HepG2 (cell line): ENCODE results near the gene ELOVL2. TPM values are rescaled to one million over a fixed set of nuclear protein-coding genes. Genes with fewer than 3 reads are reported as not detected.

Source experiments
- ARID5B ChIP-seq: IDR thresholded peaks from 2 replicates; pipeline ENCODE4 v1.4.0; 2020; ENCODE audit warnings: mild to moderate bottlenecking, missing genetic modification reagents
- CENPX ChIP-seq: sonication (generic); formaldehyde crosslinking; IDR thresholded peaks from 2 replicates; pipeline ENCODE4 v1.9.0; 2021; ENCODE audit warnings: mild to moderate bottlenecking, missing genetic modification reagents, moderate library complexity
- ELF3 ChIP-seq: IDR thresholded peaks from 2 replicates; pipeline ENCODE4 v1.6.1; 2016; ENCODE audit warnings: missing genetic modification reagents, missing compliant biosample characterization
- MAX ChIP-seq: IDR thresholded peaks from 2 replicates; pipeline ENCODE4 v1.6.1; 2012; ENCODE audit warnings: inconsistent platforms
- MED8 ChIP-seq: sonication (generic); formaldehyde crosslinking; IDR thresholded peaks from 2 replicates; pipeline ENCODE4 v1.8.1; 2023; ENCODE audit warnings: mild to moderate bottlenecking, missing genetic modification reagents; ENCODE audit not compliant: insufficient replicate concordance
- MIXL1 ChIP-seq: IDR thresholded peaks from 2 replicates; pipeline ENCODE4 v1.6.1; 2016
- NFAT5 ChIP-seq: sonication (generic); formaldehyde crosslinking; IDR thresholded peaks from 2 replicates; pipeline ENCODE4 v1.4.0; 2020; ENCODE audit warnings: missing genetic modification reagents
- NR3C1 ChIP-seq: sonication (generic); formaldehyde crosslinking; IDR thresholded peaks from 2 replicates; pipeline ENCODE4 v1.4.0; 2020; ENCODE audit warnings: missing genetic modification reagents
- SP1 ChIP-seq, 2 experiments: fragments of 450-650 bp in 1 of 2; sonication (generic) in 1 of 2; formaldehyde crosslinking in 1 of 2; IDR thresholded peaks; 2 replicates each; pipeline versions ENCODE4 v1.4.0 to v1.6.1; 2016 to 2020; ENCODE audit warnings: missing genetic modification reagents in 1 of 2
- STAT5B ChIP-seq: sonication (generic); formaldehyde crosslinking; IDR thresholded peaks from 2 replicates; pipeline ENCODE4 v1.4.0; 2020; ENCODE audit warnings: missing genetic modification reagents
- THAP8 ChIP-seq: sonication (generic); formaldehyde crosslinking; IDR thresholded peaks from 2 replicates; pipeline ENCODE4 v1.5.1; 2020; ENCODE audit warnings: missing genetic modification reagents, mild to moderate bottlenecking, borderline replicate concordance
- ZBTB20 ChIP-seq: sonication (generic); formaldehyde crosslinking; IDR thresholded peaks from 2 replicates; pipeline ENCODE4 v1.8.1; 2023; ENCODE audit warnings: missing genetic modification reagents, low read depth, mild to moderate bottlenecking, borderline replicate concordance
- ZNF335 ChIP-seq: sonication (generic); formaldehyde crosslinking; IDR thresholded peaks from 2 replicates; pipeline ENCODE4 v1.4.0; 2020; ENCODE audit warnings: missing genetic modification reagents
- ZNF543 ChIP-seq: sonication (generic); formaldehyde crosslinking; IDR thresholded peaks from 2 replicates; pipeline ENCODE4 v1.4.0; 2020; ENCODE audit warnings: mild to moderate bottlenecking, missing genetic modification reagents
- ZNF562 ChIP-seq: sonication (generic); formaldehyde crosslinking; IDR thresholded peaks from 2 replicates; pipeline ENCODE4 v1.8.0; 2022; ENCODE audit warnings: missing genetic modification reagents, borderline replicate concordance
- ZNF576 ChIP-seq: sonication (generic); formaldehyde crosslinking; IDR thresholded peaks from 2 replicates; pipeline ENCODE4 v1.4.0; 2020; ENCODE audit warnings: mild to moderate bottlenecking, missing genetic modification reagents
- ZNF710 ChIP-seq: sonication (generic); formaldehyde crosslinking; IDR thresholded peaks from 2 replicates; pipeline ENCODE4 v1.5.0; 2020; ENCODE audit warnings: mild to moderate bottlenecking, missing genetic modification reagents, borderline replicate concordance
- polyA plus RNA-seq, 8 experiments: library from polyadenylated mRNA; depleted of rRNA in 3 of 8; stranded (reverse) in 7 of 8; unstranded in 1 of 8; fragments of >200 nt; fragmentation: Illumina TruSeq in 4 of 8; extraction: Trizol in 4 of 8; gene quantifications; 2 replicates each; pipeline versions ENCODE4 v1.2.1 to v1.2.3, GENCODE V29; 2011 to 2016; ENCODE audit warnings: low read depth in 4 of 8, missing spikeins in 1 of 8, mixed read lengths in 1 of 8; ENCODE audit not compliant: insufficient read depth in 1 of 8
- total RNA-seq, 5 experiments: library from RNA; depleted of rRNA; stranded (reverse); fragments of >200 nt; fragmentation: Illumina TruSeq; extraction: Trizol; gene quantifications; 2 replicates each; pipeline ENCODE4 v1.2.3, GENCODE V29; 2016; ENCODE audit warnings: low read depth in 1 of 5

ELOVL2 gene
- total and polyA plus RNA-seq, 2 of the 13 experiments (the other 11 are each of a cell fraction or from before 2014, with no cell fraction given) = 43.6 to 65.4 TPM

- TF ChIP-seq NFAT5 (CRISPR knock-in tag) (no peak), ELF3 (CRISPR knock-in tag) (no peak), NR3C1 (no peak), STAT5B (CRISPR knock-in tag) (no peak), THAP8 (CRISPR knock-in tag) (no peak), ZNF543 (CRISPR knock-in tag) (no peak), MIXL1 (CRISPR knock-in tag) (0 out of 2 replicates have a peak, but pooled peaks have one; percentile 33), MAX (no peak), ARID5B (CRISPR knock-in tag) (peak; percentile 38; the same call in 1 of the 2 replicates), CENPX (CRISPR knock-in tag) (no peak), MED8 (CRISPR knock-in tag) (no peak), ZNF335 (CRISPR knock-in tag) (no peak), ZNF576 (CRISPR knock-in tag) (no peak), ZNF710 (CRISPR knock-in tag) (peak; percentile 99), ZNF562 (CRISPR knock-in tag) (no peak), ZBTB20 (CRISPR knock-in tag) (no peak), SP1 (IDR thresholded peaks at IDR 0.05) (no peak; the same call in 1 of the 2 replicates), SP1 (CRISPR knock-in tag; IDR thresholded peaks at IDR 0.05) (no peak)
These were observed 7.1 kb downstream of the ELOVL2 start (continued) for GRCh38 chr6:11036977-11037430.
